ENCODE measurements around the gene NGEF. TPM values are rescaled to one million over a fixed set of nuclear protein-coding genes. Genes with fewer than 3 reads are reported as not detected.
"Not testable (repeated sequence)": the region's sequence is repeated elsewhere in the genome, so short reads cannot be mapped to it uniquely, and the experiment has no call there.

The NGEF gene
- total RNA-seq, 2 donors from 2014 or later = 0.81 to 3.6 TPM

DNA sequence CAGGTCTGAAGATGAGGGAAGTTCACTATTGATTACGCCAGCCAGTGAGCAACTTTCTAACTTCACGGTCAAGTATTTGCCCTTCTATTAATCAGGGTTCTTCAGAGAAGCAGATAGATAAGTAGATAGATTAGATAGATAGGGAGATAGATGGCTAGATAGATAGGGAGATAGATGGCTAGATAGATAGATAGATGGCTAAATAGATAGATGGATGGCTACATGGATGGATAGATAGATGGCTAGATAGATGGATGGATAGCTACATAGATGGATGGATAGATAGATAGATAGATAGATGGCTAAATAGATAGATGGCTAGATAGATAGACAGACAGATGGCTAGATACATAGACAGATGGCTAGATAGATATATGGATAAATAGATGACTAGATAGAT lies 42.3 kb upstream of the NGEF start:
- no peaks in the 10 kb centered on the region for H3K27me3 ChIP-seq (replicated peaks; ENCODE audit: insufficient read depth)
- no peak for TF ChIP-seq CTCF (IDR thresholded peaks at IDR 0.05)
- no peak overlapping the region for H3K27ac ChIP-seq
- no peak for ATAC-seq (ENCODE audit: insufficient number of reproducible peaks, low FRiP score, low read depth)
- DNase-seq (ENCODE audit: low spot score) = no peak
- H3K4me3 ChIP-seq = no peak overlapping the region
- H3K4me1 ChIP-seq (ENCODE audit: control insufficient read depth in 1 of 2, low read depth in 2 of 2) = peaks cover 0 to 5% of the 10 kb centered on the region in 2 donors
- no peaks in the 10 kb centered on the region for H3K9me3 ChIP-seq
- H3K36me3 ChIP-seq = no peaks in the 10 kb centered on the region

DNA sequence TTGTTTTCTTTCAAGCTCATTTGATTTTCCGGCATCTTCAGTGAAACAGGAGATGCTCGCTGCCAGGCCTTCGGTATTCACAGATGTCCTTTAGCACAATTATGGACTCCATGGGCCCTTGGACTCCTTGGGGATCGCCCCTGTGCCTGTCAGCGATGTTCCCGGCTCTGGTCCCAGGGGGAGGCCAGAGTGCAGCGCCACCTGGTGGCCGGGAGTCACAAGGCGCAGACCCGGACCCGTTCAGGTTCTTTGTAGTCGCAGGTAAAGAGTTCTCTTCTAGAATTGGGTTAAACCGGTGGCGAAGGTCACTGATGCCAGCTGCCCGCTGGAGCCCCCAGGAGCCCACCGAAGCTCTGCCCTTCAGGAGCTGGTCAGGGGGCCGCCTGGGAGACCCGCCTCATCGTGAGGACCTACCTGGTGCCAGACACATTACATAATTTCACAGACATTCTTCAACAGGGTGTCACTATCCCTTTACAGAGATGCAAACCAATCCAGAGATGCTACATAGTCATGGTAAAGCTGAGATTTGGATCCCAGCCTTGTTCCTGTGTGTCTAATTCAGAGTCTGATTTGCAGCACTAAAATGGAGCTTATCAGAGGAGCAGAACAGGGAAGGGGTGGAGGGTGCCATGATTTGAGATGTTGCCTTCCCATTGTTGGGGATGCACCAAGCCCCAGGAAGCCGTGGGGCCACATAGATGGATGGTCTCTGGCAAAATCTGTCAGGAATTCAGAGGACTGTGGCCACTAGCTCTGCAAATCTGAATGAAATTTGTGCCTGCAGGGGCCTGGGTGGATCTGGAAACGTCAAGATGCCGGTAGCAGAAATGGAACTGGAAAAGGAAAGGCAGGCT lies 41.1 kb upstream of the NGEF start:
- TF ChIP-seq CTCF (IDR thresholded peaks at IDR 0.05) = peak; percentile 92
- H3K36me3 ChIP-seq = no peaks in the 10 kb centered on the region
- peaks cover 0 to 5% of the 10 kb centered on the region in 2 donors for H3K4me1 ChIP-seq (ENCODE audit: control insufficient read depth in 1 of 2, low read depth in 2 of 2)
- no peaks in the 10 kb centered on the region for H3K9me3 ChIP-seq
- no peak overlapping the region for H3K27ac ChIP-seq
- ATAC-seq (ENCODE audit: insufficient number of reproducible peaks, low FRiP score, low read depth) (no peak), DNase-seq (ENCODE audit: low spot score) (no peak)
- no peak overlapping the region for H3K4me3 ChIP-seq
- no peaks in the 10 kb centered on the region for H3K27me3 ChIP-seq (replicated peaks; ENCODE audit: insufficient read depth)

GRCh38 chr2:233052517-233052916 lies 39.5 kb upstream of the NGEF start:
- ATAC-seq (ENCODE audit: insufficient number of reproducible peaks, low FRiP score, low read depth); DNase-seq (ENCODE audit: low spot score); H3K4me3 ChIP-seq; H3K9me3 ChIP-seq; H3K36me3 ChIP-seq; H3K27ac ChIP-seq; H3K27me3 ChIP-seq (replicated peaks; ENCODE audit: insufficient read depth); H3K4me1 ChIP-seq (ENCODE audit: control insufficient read depth in 1 of 2, low read depth in 2 of 2): not testable (repeated sequence)

DNA sequence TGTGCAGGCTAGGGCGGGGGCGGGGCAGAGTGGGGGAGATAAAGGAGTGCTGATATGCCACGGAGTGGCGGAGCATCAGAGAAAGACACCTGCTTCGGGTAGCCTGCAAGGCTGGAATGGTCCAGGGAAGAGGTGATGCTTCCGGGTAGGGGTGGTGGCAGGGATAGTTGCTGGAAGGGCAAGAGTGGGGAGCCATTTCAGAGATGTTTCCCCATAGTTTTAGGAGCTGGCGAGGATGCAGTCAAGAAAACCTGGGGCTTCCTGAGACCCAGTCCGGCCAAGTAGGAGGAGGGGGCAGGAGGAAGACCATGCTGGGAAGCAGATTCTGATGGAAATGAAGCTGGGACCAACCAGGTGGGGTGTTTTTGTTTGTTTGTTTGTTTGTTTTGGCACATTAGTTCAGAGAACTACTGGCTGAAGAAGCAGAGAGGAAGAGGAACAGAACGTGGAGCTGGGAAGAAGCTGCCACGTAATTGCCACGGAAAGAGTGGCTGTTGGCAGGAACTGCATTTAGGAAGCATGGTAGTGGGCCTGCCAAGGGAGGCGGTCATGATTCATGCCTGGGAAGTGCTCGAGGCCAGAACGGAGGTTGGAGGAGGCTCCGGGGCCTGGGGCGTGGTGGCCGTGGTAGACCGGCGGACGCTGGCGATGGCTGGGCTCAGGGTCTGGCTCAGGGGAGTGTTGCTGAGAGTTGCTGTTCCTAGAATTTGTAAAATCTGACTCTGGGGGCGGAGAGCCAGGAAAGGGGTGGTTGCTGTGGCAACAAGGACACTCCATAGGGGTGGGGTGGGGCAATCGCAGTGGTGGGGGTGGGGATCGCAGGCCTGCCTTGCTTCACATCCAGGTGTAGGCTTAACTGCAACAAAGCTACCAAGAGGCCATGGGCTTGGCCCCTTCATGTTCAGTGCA lies 38.4 kb upstream of the NGEF start:
- ATAC-seq (ENCODE audit: insufficient number of reproducible peaks, low FRiP score, low read depth) (no peak), DNase-seq (ENCODE audit: low spot score) (no peak)
- peak overlapping the region; percentile 10 for H3K4me3 ChIP-seq
- H3K27ac ChIP-seq = no peak overlapping the region
- peaks cover 0 to 5% of the 10 kb centered on the region in 2 donors for H3K4me1 ChIP-seq (ENCODE audit: control insufficient read depth in 1 of 2, low read depth in 2 of 2)
- no peaks in the 10 kb centered on the region for H3K27me3 ChIP-seq (replicated peaks; ENCODE audit: insufficient read depth)
- H3K9me3 ChIP-seq = no peaks in the 10 kb centered on the region
- H3K36me3 ChIP-seq = no peaks in the 10 kb centered on the region
- no peak for TF ChIP-seq CTCF (IDR thresholded peaks at IDR 0.05)

GRCh38 chr2:233049194-233049761 lies 36.2 kb upstream of the NGEF start:
- Histone ChIP-seq H3K9me3 (no peaks in the 10 kb centered on the region), H3K27ac (no peak overlapping the region), H3K4me3 (no peak overlapping the region), H3K27me3 (replicated peaks; ENCODE audit: insufficient read depth) (no peaks in the 10 kb centered on the region), H3K4me1 (ENCODE audit: control insufficient read depth in 1 of 2, low read depth in 2 of 2) (peaks cover 0 to 5% of the 10 kb centered on the region in 2 donors), H3K36me3 (no peaks in the 10 kb centered on the region)
- no peak for DNase-seq (ENCODE audit: low spot score)
- ATAC-seq (ENCODE audit: insufficient number of reproducible peaks, low FRiP score, low read depth) = no peak
- no peak for TF ChIP-seq CTCF (IDR thresholded peaks at IDR 0.05)

Measured in thoracic aorta (tissue), 2 donors.